ENCODE measurements around the gene FMO3.

Gene FMO3

DNA sequence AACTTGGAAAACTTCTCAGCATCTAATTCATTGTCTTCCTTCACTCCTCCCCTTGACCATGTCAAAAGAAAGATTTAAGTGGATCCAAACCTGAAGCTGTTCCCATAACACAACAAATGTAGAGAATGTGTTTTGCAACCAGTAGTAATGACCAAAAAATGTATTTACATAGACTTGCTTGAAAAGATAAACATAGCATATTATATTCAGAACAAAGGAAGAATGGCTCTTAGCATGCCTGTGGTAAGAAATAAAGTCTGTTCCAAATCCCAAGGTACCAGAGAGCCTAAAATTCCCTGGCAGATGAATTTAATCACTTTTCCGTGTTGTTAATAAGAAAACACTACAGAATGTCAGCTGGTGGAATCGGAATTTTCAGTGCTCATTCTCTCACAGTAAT lies 36.8 kb downstream of the FMO3 start:
- H4K20me1 ChIP-seq, result no peaks in the 10 kb centered on the region
- H3K4me1 ChIP-seq, result no peaks in the 10 kb centered on the region
- H3K4me3 ChIP-seq, result no peak overlapping the region
- no peak overlapping the region for H3K9ac ChIP-seq
- no peaks in the 10 kb centered on the region for H3K36me3 ChIP-seq
- no peak overlapping the region for H3K4me2 ChIP-seq
- no peak overlapping the region for H3K27ac ChIP-seq
- TF ChIP-seq Cebpa-rat (IDR thresholded peaks at IDR 0.05), result no peak
- H3K27me3 ChIP-seq, result no peaks in the 10 kb centered on the region
- H3K9me3 ChIP-seq (replicated peaks in 1 of 11), result peaks cover 0 to 13% (median 8%) of the 10 kb centered on the region in 11 experiments; a peak in 11 of 22 replicates

DNA sequence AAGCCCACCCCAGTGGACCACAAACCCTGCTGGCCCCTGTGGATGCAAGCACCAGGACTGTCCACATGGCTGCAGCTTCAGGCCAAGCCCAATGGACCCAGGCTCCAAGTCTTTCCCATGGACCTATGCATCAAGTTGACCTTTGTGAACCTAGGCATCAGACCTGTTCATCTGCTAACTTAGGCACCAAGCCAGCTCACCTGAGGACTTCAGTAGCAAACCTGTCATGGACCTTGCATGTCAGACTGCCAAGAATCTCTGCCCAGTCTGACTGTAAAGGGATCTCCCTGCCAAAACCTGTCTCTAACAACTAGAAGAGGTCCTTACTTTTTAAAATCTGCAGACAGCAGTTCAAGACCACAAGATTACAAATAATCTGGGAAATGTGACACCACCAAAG lies 37.8 kb downstream of the FMO3 start:
- Histone ChIP-seq H3K36me3 (no peaks in the 10 kb centered on the region), H3K27me3 (no peaks in the 10 kb centered on the region), H3K27ac (no peak overlapping the region), H3K4me3 (no peak overlapping the region), H3K4me2 (no peak overlapping the region), H3K4me1 (no peaks in the 10 kb centered on the region), H3K9me3 (replicated peaks in 1 of 11) (peaks cover 0 to 13% (median 8%) of the 10 kb centered on the region in 11 experiments; a peak in 11 of 22 replicates), H3K9ac (no peak overlapping the region), H4K20me1 (no peaks in the 10 kb centered on the region)
- TF ChIP-seq Cebpa-rat (IDR thresholded peaks at IDR 0.05), result no peak

DNA sequence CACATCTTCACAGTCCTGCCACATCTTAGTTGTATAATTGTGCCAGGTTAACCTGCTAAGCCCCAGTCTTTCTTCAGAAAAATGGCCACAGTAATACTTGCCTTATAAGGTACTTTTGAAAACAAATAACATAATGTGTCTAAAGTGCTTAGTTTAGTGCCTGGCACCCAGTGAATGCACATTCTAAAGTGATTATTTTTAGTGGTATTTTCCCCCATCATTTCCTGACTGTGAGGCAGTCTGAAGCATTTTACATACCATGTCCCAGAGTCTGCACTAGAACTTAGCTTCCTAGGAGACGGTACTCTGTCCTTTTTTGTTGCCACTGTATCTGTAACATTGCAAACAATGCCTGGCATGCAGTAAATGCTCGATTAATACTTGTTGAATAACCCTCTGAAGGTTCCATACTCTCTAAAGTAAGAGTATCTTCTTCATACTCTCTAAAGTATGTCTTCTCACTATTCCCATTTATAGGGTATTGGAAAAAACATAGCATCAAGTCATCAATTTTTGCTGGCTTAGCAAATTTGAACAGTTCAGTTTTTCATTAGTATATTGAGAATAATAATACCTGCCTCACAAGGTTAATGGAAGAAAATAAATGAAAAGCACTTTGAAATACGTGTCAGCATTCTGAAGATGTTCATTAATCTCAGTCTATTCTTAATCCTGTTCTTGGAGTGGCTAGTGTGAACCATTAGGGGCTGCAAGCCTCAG lies 43.7 kb downstream of the FMO3 start:
- Histone ChIP-seq H3K9me3 (replicated peaks in 1 of 11) (0 out of 22 replicates have a peak, but pooled peaks cover 0 to 3% (median 0%) of the 10 kb centered on the region in 11 experiments), H4K20me1 (no peaks in the 10 kb centered on the region), H3K27me3 (no peaks in the 10 kb centered on the region), H3K27ac (no peak overlapping the region), H3K4me3 (no peak overlapping the region), H3K36me3 (no peaks in the 10 kb centered on the region), H3K4me2 (no peak overlapping the region), H3K4me1 (no peaks in the 10 kb centered on the region), H3K9ac (no peak overlapping the region)
- no peak for TF ChIP-seq Cebpa-rat (IDR thresholded peaks at IDR 0.05)

DNA sequence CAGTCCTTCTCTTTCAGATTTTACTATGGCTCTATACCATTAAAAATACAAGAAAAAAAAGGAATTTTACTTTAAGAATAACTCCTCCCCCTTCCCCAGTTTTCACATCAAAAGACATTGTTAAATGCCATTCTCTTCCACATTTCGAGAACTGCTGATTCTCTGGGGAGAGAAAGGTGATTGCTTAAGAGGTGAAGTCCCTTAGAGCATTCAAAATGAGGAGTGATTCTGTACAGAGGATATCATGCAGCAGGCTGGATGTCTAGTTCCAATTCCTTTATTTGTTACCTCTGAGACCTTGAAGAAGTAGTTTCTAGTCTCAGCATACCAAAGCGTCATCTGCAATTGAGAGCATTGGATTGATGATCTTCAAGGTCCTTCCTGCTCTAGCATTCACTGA lies 46.9 kb downstream of the FMO3 start:
- Histone ChIP-seq H3K9ac (no peak overlapping the region), H4K20me1 (no peaks in the 10 kb centered on the region), H3K4me1 (0 out of 20 replicates have a peak, but pooled peaks cover 0 to 4% (median 0%) of the 10 kb centered on the region in 10 experiments), H3K9me3 (replicated peaks in 1 of 11) (no peaks in the 10 kb centered on the region), H3K27me3 (no peaks in the 10 kb centered on the region), H3K4me2 (no peak overlapping the region), H3K36me3 (no peaks in the 10 kb centered on the region), H3K27ac (no peak overlapping the region), H3K4me3 (no peak overlapping the region)
- TF ChIP-seq Cebpa-rat (IDR thresholded peaks at IDR 0.05), result no peak

DNA sequence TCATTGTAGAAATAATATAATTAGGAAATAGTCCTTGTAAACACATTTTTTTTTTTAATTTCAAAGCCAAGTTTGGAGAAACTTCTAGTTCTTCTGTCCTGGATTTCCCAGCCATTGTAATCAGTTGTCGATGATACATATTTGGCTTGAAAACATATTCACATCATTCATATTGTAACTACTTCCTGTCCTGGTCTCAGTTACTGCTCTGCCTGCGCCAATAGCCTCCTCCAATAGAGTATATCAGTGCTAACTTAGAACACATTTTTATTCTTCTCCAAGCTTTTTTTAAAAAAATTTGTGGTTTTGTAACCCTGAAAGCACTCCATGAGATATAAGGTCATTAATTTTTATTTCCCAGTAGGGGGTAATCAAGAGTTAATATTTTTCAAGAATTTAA lies 48.3 kb downstream of the FMO3 start:
- no peak overlapping the region for H3K27ac ChIP-seq
- H3K36me3 ChIP-seq, result no peaks in the 10 kb centered on the region
- TF ChIP-seq Cebpa-rat (IDR thresholded peaks at IDR 0.05), result no peak
- 0 out of 20 replicates have a peak, but pooled peaks cover 0 to 4% (median 0%) of the 10 kb centered on the region in 10 experiments for H3K4me1 ChIP-seq
- H3K4me2 ChIP-seq, result no peak overlapping the region
- H3K27me3 ChIP-seq, result no peaks in the 10 kb centered on the region
- H3K9ac ChIP-seq, result no peak overlapping the region
- H3K4me3 ChIP-seq, result no peak overlapping the region
- H3K9me3 ChIP-seq (replicated peaks in 1 of 11), result no peaks in the 10 kb centered on the region
- H4K20me1 ChIP-seq, result no peaks in the 10 kb centered on the region

DNA sequence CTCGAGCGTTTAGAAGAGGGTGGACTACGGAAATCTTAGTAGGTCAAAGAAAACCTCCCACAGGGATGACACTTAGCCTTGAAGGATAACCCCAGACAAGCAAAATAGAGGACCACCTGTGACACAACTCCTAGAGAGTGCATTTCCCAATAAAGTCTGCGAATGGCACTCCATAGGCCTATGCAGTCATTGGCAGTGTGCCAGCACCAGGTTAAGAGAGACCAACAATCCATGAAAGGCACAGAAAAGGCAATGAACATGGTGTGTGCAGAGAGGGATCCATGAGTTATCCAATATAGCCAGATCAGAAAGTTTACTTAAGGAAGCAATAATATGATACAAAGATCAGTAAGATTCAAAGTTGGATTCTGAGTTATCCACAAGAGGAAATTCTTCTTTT lies 49.2 kb downstream of the FMO3 start:
- no peaks in the 10 kb centered on the region for H4K20me1 ChIP-seq
- H3K4me1 ChIP-seq, result 0 out of 20 replicates have a peak, but pooled peaks cover 0 to 4% (median 0%) of the 10 kb centered on the region in 10 experiments

DNA sequence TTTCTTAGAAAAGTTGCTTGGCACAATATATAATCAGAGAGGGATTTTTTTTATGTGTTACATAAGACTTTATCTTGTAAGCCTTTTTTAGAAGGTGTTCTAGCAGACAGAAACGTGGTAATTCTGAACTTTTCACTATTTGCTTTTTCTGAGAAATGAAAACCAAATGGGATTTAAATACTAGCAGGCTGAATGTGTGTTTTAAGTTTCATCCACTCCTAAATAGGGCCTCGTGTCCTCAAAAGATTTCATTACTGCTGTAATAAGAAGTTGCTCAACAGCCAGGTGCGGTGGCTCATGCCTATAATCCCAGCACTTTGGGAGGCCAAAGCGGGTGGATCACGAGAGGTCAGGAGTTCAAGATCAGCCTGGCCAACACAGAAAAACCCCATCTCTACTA lies 49.7 kb downstream of the FMO3 start:
- no peaks in the 10 kb centered on the region for H3K27me3 ChIP-seq
- H3K4me3 ChIP-seq, result no peak overlapping the region
- H3K4me2 ChIP-seq, result no peak overlapping the region
- H3K9me3 ChIP-seq (replicated peaks in 1 of 11), result no peaks in the 10 kb centered on the region
- TF ChIP-seq Cebpa-rat (IDR thresholded peaks at IDR 0.05), result no peak
- 0 out of 20 replicates have a peak, but pooled peaks cover 0 to 4% (median 0%) of the 10 kb centered on the region in 10 experiments for H3K4me1 ChIP-seq
- no peak overlapping the region for H3K9ac ChIP-seq
- no peaks in the 10 kb centered on the region for H4K20me1 ChIP-seq
- no peak overlapping the region for H3K27ac ChIP-seq
- no peaks in the 10 kb centered on the region for H3K36me3 ChIP-seq

More for the DNA sequence above, 49.2 kb downstream of the FMO3 start:
- no peak for TF ChIP-seq Cebpa-rat (IDR thresholded peaks at IDR 0.05)
- Histone ChIP-seq H3K9ac (no peak overlapping the region), H3K9me3 (replicated peaks in 1 of 11) (no peaks in the 10 kb centered on the region), H3K27me3 (no peaks in the 10 kb centered on the region), H3K4me3 (no peak overlapping the region), H3K27ac (no peak overlapping the region), H3K4me2 (no peak overlapping the region), H3K36me3 (no peaks in the 10 kb centered on the region)

DNA sequence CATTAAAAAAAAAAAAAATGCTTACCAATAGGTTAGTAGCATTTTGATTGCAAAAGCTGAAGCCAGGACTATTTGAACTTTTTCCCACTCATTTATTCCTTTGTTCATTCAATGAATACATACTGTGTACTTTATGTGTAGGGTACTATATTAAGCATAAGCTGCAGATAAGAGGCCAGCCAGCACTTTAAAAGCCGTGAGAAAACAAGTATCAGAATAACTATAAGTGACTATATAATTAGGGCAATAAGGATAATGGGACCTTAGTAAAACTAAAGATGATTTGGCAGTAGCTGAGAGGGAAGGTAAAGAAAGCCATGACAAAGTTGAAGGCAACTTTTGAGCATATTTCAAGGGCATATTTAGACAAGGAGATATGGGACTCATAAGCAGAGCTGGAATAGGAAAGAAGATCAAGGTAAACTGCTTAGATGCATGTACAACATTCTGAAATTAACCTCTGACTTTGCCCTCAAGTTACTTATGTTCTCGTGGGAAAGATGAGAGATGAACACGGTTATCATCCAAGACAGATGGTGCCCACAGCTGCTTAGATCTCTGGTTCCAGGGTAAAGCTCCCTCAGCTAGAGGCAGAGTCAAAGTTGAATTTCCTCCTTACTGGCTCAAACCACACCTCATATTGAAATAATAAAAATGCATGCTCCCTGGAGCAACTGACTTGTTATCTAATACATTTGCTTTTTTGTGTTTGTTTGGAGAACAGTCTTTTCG lies 50.4 kb downstream of the FMO3 start:
- Histone ChIP-seq H3K27ac (no peak overlapping the region), H4K20me1 (no peaks in the 10 kb centered on the region), H3K4me3 (no peak overlapping the region), H3K9ac (no peak overlapping the region), H3K4me1 (0 out of 20 replicates have a peak, but pooled peaks cover 0 to 4% (median 0%) of the 10 kb centered on the region in 10 experiments), H3K36me3 (no peaks in the 10 kb centered on the region), H3K27me3 (no peaks in the 10 kb centered on the region), H3K9me3 (replicated peaks in 1 of 11) (no peaks in the 10 kb centered on the region), H3K4me2 (no peak overlapping the region)
- TF ChIP-seq Cebpa-rat (IDR thresholded peaks at IDR 0.05), result no peak

DNA sequence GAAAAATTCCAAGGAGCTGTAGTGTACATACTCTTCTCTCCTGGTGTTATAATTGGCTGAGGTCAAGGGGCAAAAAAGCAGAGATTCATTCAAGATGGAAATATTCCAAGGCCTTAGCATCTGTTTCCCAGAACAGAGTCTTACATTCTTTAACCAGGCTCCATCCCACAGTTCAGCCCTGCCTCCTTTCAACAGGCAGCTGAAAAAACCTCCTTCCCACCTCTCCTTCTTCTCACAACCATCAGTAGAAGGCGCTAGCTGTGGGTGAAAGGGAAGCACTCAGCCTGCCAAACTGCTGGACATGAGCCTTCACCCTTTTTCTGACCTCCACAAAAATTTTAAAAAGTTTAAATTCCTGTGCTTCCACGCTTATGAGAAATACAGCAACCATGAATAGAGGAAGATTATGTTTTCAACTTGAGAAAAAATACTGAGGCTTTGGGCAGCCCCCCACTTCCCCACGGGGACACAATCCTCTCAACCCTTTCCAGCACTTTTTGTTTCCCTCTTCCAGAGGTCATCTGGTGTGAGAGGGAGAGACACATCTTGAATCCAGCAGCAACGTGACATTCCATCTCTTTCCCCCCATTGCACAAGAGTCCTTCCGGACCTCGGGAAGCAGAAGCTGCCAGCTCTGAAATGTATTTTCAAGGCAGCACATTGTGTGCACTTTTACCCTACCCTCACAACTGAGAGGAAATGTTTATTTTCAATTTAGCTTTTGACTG lies 51.1 kb downstream of the FMO3 start:
- Histone ChIP-seq H3K27me3 (no peaks in the 10 kb centered on the region), H3K27ac (no peak overlapping the region), H3K9me3 (replicated peaks in 1 of 11) (no peaks in the 10 kb centered on the region), H4K20me1 (no peaks in the 10 kb centered on the region), H3K4me1 (0 out of 20 replicates have a peak, but pooled peaks cover 0 to 4% (median 0%) of the 10 kb centered on the region in 10 experiments), H3K4me3 (no peak overlapping the region), H3K36me3 (no peaks in the 10 kb centered on the region), H3K4me2 (peak overlapping the region in 1 of 11 experiments; percentile 6; a peak in 1 of 22 replicates), H3K9ac (no peak overlapping the region)
- TF ChIP-seq Cebpa-rat (IDR thresholded peaks at IDR 0.05), result no peak
